Gastroesophageal sphincter (tissue), 4 donors: ENCODE results near the gene TBC1D9. TPM values are rescaled to one million over a fixed set of nuclear protein-coding genes. Genes with fewer than 3 reads are reported as not detected.

ENCODE experiments used
- ATAC-seq: fragments of 150-250 bp; one replicate; pipeline ENCODE4 v1.9.1; 2016; ENCODE audit warnings: mild to moderate bottlenecking, moderate library complexity
- H3K27ac ChIP-seq, 4 donors: fragments of 200-600 bp; sonication (generic) in 3 of 4; 1 replicate in 3 of 4; 2 replicates in 1 of 4; pipeline ENCODE4 v1.5.1; 2016 to 2019
- H3K27me3 ChIP-seq: fragments of 200-600 bp; sonication (generic); one replicate; pipeline ENCODE4 v1.5.1; 2019
- H3K36me3 ChIP-seq, 2 donors: fragments of 200-600 bp; sonication (generic); one replicate each; pipeline ENCODE4 v1.5.1; 2019; ENCODE audit warnings: control low read depth in 1 of 2
- H3K4me1 ChIP-seq, 3 donors: fragments of 200-600 bp; sonication (generic); 1 replicate in 2 of 3; 2 replicates in 1 of 3; pipeline ENCODE4 v1.5.1; 2016 to 2019; ENCODE audit warnings: control low read depth in 2 of 3
- H3K4me3 ChIP-seq, 2 donors: fragments of 200-600 bp; sonication (generic); one replicate each; pipeline ENCODE4 v1.5.1; 2019; ENCODE audit warnings: mild to moderate bottlenecking in 1 of 2, moderate library complexity in 1 of 2
- H3K9me3 ChIP-seq, 3 donors: fragments of 200-600 bp; sonication (generic); one replicate each; pipeline ENCODE4 v1.5.1; 2017 to 2019; ENCODE audit warnings: control low read depth in 2 of 3
- CTCF ChIP-seq, 4 experiments: fragments of 200-600 bp in 2 of 4; fragments of 450-650 bp in 2 of 4; sonication (generic) in 1 of 4; IDR thresholded peaks; one replicate each; pipeline ENCODE4 v1.5.1; 2017 to 2019; ENCODE audit warnings: antibody characterized with exemption in 4 of 4, mild to moderate bottlenecking in 2 of 4, moderate library complexity in 2 of 4
- EP300 ChIP-seq: sonication (generic); formaldehyde crosslinking; IDR thresholded peaks from one replicate; pipeline ENCODE4 v1.6.1; 2017; ENCODE audit warnings: antibody characterized with exemption, mild to moderate bottlenecking
- POLR2A ChIP-seq, 2 donors: fragments of 450-650 bp; IDR thresholded peaks; one replicate each; pipeline ENCODE4 v1.6.1; 2017; ENCODE audit warnings: antibody characterized with exemption in 2 of 2, mild to moderate bottlenecking in 2 of 2, moderate library complexity in 1 of 2
- POLR2AphosphoS5 ChIP-seq: sonication (generic); formaldehyde crosslinking; IDR thresholded peaks from one replicate; pipeline ENCODE4 v1.6.1; 2017; ENCODE audit warnings: antibody characterized with exemption
- WGBS, 2 donors: methylation state at CpG; one replicate each; pipeline ENCODE4 v1.1.5; 2018; ENCODE audit warnings: low coverage in 1 of 2; 5-methylcytosine and 5-hydroxymethylcytosine counted together
- total RNA-seq, 4 donors: library from RNA; depleted of rRNA; stranded (reverse); fragments of >200 nt; gene quantifications; one replicate each; pipeline ENCODE4 v1.1.0, GENCODE V29; 2016

Gene TBC1D9
- total RNA-seq, 4 donors from 2014 or later: 10.9 to 23.8 (median 16.6) TPM

GRCh38 chr4:140718241-140718952 is 37.8 kb downstream of the TBC1D9 start:
- Histone ChIP-seq H3K27ac (no peak overlapping the region), H3K4me1 (peaks cover 0 to 4% (median 0%) of the 10 kb centered on the region in 3 donors), H3K36me3 (no peaks in the 10 kb centered on the region), H3K4me3 (no peak overlapping the region), H3K9me3 (no peaks in the 10 kb centered on the region), H3K27me3 (no peaks in the 10 kb centered on the region)
- WGBS, 2 donors: 56 to 70% methylated on average over 3 of the region's 3 CpGs
- no peak for TF ChIP-seq POLR2AphosphoS5
- no peak for TF ChIP-seq EP300
- TF ChIP-seq POLR2A (IDR thresholded peaks at IDR 0.05): no peak
- no peak for TF ChIP-seq CTCF (IDR thresholded peaks at IDR 0.05)
- no peak for ATAC-seq

GRCh38 chr4:140717313-140717712 is 38.9 kb downstream of the TBC1D9 start:
- WGBS, 2 donors: 65 to 87% methylated on average over 2 of the region's 2 CpGs
- ATAC-seq: no peak
- H3K9me3 ChIP-seq: no peaks in the 10 kb centered on the region
- H3K36me3 ChIP-seq: no peaks in the 10 kb centered on the region
- no peak overlapping the region for H3K4me3 ChIP-seq
- H3K27ac ChIP-seq: no peak overlapping the region
- TF ChIP-seq EP300 (no peak), POLR2AphosphoS5 (no peak), CTCF (IDR thresholded peaks at IDR 0.05) (no peak), POLR2A (IDR thresholded peaks at IDR 0.05) (no peak)
- peaks cover 0 to 4% (median 0%) of the 10 kb centered on the region in 3 donors for H3K4me1 ChIP-seq
- no peaks in the 10 kb centered on the region for H3K27me3 ChIP-seq

- Histone ChIP-seq H3K27ac (no peak overlapping the region), H3K27me3 (no peaks in the 10 kb centered on the region), H3K36me3 (no peaks in the 10 kb centered on the region), H3K4me1 (peaks cover 0 to 8% (median 0%) of the 10 kb centered on the region in 3 donors), H3K9me3 (no peaks in the 10 kb centered on the region), H3K4me3 (no peak overlapping the region)
- no peak for TF ChIP-seq CTCF (IDR thresholded peaks at IDR 0.05)
- TF ChIP-seq POLR2AphosphoS5: no peak
- no peak for TF ChIP-seq EP300
- TF ChIP-seq POLR2A (IDR thresholded peaks at IDR 0.05): no peak
- WGBS, 2 donors: 86 to 92% methylated on average over 2 of the region's 2 CpGs
- no peak for ATAC-seq
Observed at GRCh38 chr4:140715119-140715518, 41.1 kb downstream of the TBC1D9 start.

GRCh38 chr4:140711910-140712309 is 44.3 kb downstream of the TBC1D9 start:
- no peak for ATAC-seq

More at GRCh38 chr4:140711910-140712309, 44.3 kb downstream of the TBC1D9 start:
- Histone ChIP-seq H3K27ac (no peak overlapping the region), H3K27me3 (no peaks in the 10 kb centered on the region), H3K9me3 (no peaks in the 10 kb centered on the region), H3K36me3 (no peaks in the 10 kb centered on the region), H3K4me3 (no peak overlapping the region), H3K4me1 (peaks cover 0 to 8% (median 0%) of the 10 kb centered on the region in 3 donors)
- 58 to 65% methylated on average over 4 of the region's 4 CpGs for WGBS, 2 donors
- TF ChIP-seq CTCF (IDR thresholded peaks at IDR 0.05) (no peak), EP300 (no peak), POLR2A (IDR thresholded peaks at IDR 0.05) (no peak), POLR2AphosphoS5 (no peak)
